DND-41 (cell line): ENCODE data around the gene DYNLRB1.

Experiments used
- ATAC-seq: fragments of 200-7000 bp; cut with Tn5 transposase; 3 replicates; pipeline ENCODE4 v1.9.1; 2021; ENCODE audit warnings: low read depth; ENCODE audit not compliant: insufficient read depth
- DNase-seq: peaks from one replicate; pipeline ENCODE4 v3.0.0-alpha.2; 2020
- H2AFZ ChIP-seq: 2 replicates; pipeline ENCODE4 v1.6.0; 2012; ENCODE audit warnings: low read depth, low read length
- H3K27ac ChIP-seq: 2 replicates; pipeline ENCODE4 v1.5.1; 2012; ENCODE audit warnings: low read length, inconsistent platforms
- H3K27me3 ChIP-seq: fragments of 200-600 bp; sonication (generic); 2 replicates; pipeline ENCODE4 v1.6.0; 2012; ENCODE audit warnings: low read length, mild to moderate bottlenecking, inconsistent platforms; ENCODE audit not compliant: insufficient read depth, poor library complexity
- H3K36me3 ChIP-seq: 2 replicates; pipeline ENCODE4 v1.5.1; 2012; ENCODE audit warnings: low read length, inconsistent platforms; ENCODE audit not compliant: insufficient read depth
- H3K4me1 ChIP-seq: 2 replicates; pipeline ENCODE4 v1.5.1; 2012; ENCODE audit warnings: mild to moderate bottlenecking, low read length; ENCODE audit not compliant: insufficient read depth
- H3K4me2 ChIP-seq: 2 replicates; pipeline ENCODE4 v1.6.0; 2012; ENCODE audit warnings: mild to moderate bottlenecking, moderate library complexity, low read length, inconsistent platforms; ENCODE audit not compliant: insufficient read depth
- H3K4me3 ChIP-seq, 2 experiments: fragments of 200-600 bp in 1 of 2; shearing (Covaris generic) in 1 of 2; 2 replicates each; pipeline ENCODE4 v1.5.1; 2012 to 2016; ENCODE audit warnings: inconsistent platforms in 2 of 2, low read length in 2 of 2, mild to moderate bottlenecking in 2 of 2, low read depth in 1 of 2, moderate library complexity in 1 of 2
- H3K79me2 ChIP-seq: 2 replicates; pipeline ENCODE4 v1.6.0; 2012; ENCODE audit warnings: low read length, inconsistent platforms; ENCODE audit not compliant: insufficient read depth
- H3K9ac ChIP-seq: 2 replicates; pipeline ENCODE4 v1.6.0; 2012; ENCODE audit warnings: low read depth, mild to moderate bottlenecking, inconsistent platforms, low read length, moderate library complexity
- H3K9me3 ChIP-seq: 2 replicates; pipeline ENCODE4 v1.5.1; 2012; ENCODE audit warnings: low read length, moderate library complexity, mild to moderate bottlenecking, inconsistent platforms; ENCODE audit not compliant: insufficient read depth, severe bottlenecking
- H4K20me1 ChIP-seq: 2 replicates; pipeline ENCODE4 v1.6.0; 2012; ENCODE audit warnings: low read length; ENCODE audit not compliant: insufficient read depth
- EZH2 ChIP-seq: IDR thresholded peaks from 3 replicates; pipeline ENCODE4 v1.6.1; 2012; ENCODE audit warnings: borderline replicate concordance, low read depth, mild to moderate bottlenecking, moderate library complexity, low read length, inconsistent platforms; ENCODE audit not compliant: severe bottlenecking
- TF ChIP-seq, protein P1 (sequence below): IDR thresholded peaks from 2 replicates; pipeline ENCODE4 v1.5.1; 2012; ENCODE audit warnings: borderline replicate concordance, low read length, moderate library complexity, mild to moderate bottlenecking; ENCODE audit not compliant: poor library complexity, severe bottlenecking; ENCODE audit errors: extremely low read depth

DYNLRB1 gene

DNA sequence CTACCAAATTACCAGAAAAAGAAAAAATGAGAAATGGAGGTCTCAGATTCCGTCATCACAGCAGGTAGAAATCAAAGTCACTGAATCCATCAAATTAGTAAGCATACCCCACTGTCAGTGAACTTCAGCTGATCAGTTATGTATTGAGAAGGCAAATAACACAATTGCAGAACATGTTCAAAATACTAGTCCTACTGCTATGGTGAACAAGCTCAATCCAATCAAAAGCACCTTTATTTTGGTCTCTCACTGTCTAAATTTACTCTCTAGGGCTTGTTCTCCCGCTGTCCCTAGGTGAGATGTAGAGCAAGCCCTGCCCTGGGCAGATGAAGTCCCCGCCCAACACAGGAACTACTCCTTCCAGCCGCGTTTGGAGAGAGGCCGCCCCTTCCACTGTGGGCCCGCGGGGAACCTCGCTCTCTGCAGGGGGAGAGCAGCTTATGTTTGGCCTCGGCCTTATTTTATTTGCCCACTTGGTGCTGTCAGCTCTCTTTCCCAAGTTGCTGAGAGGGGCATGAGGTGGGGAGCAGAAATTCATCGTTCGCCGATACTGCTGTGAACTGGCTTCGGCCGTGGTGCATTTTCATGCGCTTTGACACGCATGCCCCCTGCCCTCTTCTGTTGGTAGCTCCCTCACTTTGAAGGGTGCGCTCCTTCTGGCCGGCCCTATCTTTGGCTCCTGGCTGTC, 28.0 kb downstream of the DYNLRB1 start:
- no peak overlapping the region for H3K4me2 ChIP-seq
- no peak overlapping the region for H3K27ac ChIP-seq
- no peaks in the 10 kb centered on the region; the same call in 1 of the 2 replicates for H4K20me1 ChIP-seq
- H3K79me2 ChIP-seq: no peaks in the 10 kb centered on the region
- no peak overlapping the region for H3K4me3 ChIP-seq
- H2AFZ ChIP-seq: no peak overlapping the region
- no peaks in the 10 kb centered on the region for H3K4me1 ChIP-seq
- no peaks in the 10 kb centered on the region for H3K27me3 ChIP-seq
- no peak for ATAC-seq
- peaks cover 34% of the 10 kb centered on the region for H3K36me3 ChIP-seq
- H3K9ac ChIP-seq: no peak overlapping the region
- no peak for DNase-seq
- H3K9me3 ChIP-seq: no peaks in the 10 kb centered on the region
- no peak for TF ChIP-seq EZH2
- TF ChIP-seq, protein P1, sequence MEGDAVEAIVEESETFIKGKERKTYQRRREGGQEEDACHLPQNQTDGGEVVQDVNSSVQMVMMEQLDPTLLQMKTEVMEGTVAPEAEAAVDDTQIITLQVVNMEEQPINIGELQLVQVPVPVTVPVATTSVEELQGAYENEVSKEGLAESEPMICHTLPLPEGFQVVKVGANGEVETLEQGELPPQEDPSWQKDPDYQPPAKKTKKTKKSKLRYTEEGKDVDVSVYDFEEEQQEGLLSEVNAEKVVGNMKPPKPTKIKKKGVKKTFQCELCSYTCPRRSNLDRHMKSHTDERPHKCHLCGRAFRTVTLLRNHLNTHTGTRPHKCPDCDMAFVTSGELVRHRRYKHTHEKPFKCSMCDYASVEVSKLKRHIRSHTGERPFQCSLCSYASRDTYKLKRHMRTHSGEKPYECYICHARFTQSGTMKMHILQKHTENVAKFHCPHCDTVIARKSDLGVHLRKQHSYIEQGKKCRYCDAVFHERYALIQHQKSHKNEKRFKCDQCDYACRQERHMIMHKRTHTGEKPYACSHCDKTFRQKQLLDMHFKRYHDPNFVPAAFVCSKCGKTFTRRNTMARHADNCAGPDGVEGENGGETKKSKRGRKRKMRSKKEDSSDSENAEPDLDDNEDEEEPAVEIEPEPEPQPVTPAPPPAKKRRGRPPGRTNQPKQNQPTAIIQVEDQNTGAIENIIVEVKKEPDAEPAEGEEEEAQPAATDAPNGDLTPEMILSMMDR: no peak

DNA sequence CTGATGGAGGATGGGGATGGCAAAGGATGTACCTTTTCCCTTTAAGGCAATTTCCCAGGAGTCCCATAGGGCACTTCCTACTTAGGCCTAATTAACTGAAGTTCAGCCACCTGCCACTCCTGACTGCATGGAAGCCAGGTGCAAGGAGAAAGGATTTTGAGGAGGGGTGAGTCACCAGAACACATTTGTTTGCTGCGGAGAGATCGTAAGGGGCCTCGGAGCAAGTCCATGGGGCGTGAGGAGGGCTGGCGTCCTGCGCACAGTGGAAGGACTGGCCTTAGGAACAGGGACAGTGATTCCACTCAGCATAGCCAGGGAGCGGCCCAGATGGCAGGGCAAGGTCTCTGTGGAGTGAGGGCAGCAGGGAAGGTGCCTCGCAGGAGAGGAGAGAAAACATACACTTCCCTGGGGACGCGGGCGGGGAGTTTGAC, 30.5 kb downstream of the DYNLRB1 start:
- DNase-seq (no peak), ATAC-seq (no peak)
- no peak overlapping the region for H3K27ac ChIP-seq
- no peaks in the 10 kb centered on the region for H3K79me2 ChIP-seq
- H3K9ac ChIP-seq: no peak overlapping the region
- H3K9me3 ChIP-seq: no peaks in the 10 kb centered on the region
- peaks cover 8% of the 10 kb centered on the region for H3K36me3 ChIP-seq
- TF ChIP-seq, protein P1: no peak
- no peak for TF ChIP-seq EZH2
- H3K4me2 ChIP-seq: no peak overlapping the region
- H3K4me1 ChIP-seq: no peaks in the 10 kb centered on the region
- H2AFZ ChIP-seq: no peak overlapping the region
- no peaks in the 10 kb centered on the region for H4K20me1 ChIP-seq
- no peak overlapping the region for H3K4me3 ChIP-seq
- H3K27me3 ChIP-seq: no peaks in the 10 kb centered on the region

GRCh38 chr20:34547844-34548613, 31.8 kb downstream of the DYNLRB1 start:
- H3K27me3 ChIP-seq: no peaks in the 10 kb centered on the region
- no peak overlapping the region for H3K4me2 ChIP-seq
- no peaks in the 10 kb centered on the region for H3K9me3 ChIP-seq
- H3K27ac ChIP-seq: no peak overlapping the region
- no peaks in the 10 kb centered on the region; the same call in 1 of the 2 replicates for H3K36me3 ChIP-seq
- H3K79me2 ChIP-seq: no peaks in the 10 kb centered on the region
- H3K4me1 ChIP-seq: no peaks in the 10 kb centered on the region
- TF ChIP-seq, protein P1: no peak
- no peak for TF ChIP-seq EZH2
- H3K9ac ChIP-seq: no peak overlapping the region
- ATAC-seq (no peak), DNase-seq (no peak)
- no peak overlapping the region for H3K4me3 ChIP-seq
- H2AFZ ChIP-seq: no peak overlapping the region
- no peaks in the 10 kb centered on the region; the same call in 1 of the 2 replicates for H4K20me1 ChIP-seq
